Ectodermal cell (in vitro differentiated cells): ENCODE results near the gene UBL4B.
"Not testable (repeated sequence)": the region's sequence is repeated elsewhere in the genome, so short reads cannot be mapped to it uniquely, and the experiment has no call there.

ENCODE experiments used
- H3K27ac ChIP-seq: 2 replicates; pipeline ENCODE4 v1.7.0; 2013; ENCODE audit warnings: mild to moderate bottlenecking, low read depth, low read length; ENCODE audit not compliant: insufficient read depth, poor library complexity, severe bottlenecking
- H3K27me3 ChIP-seq: 2 replicates; pipeline ENCODE4 v1.7.0; 2013; ENCODE audit warnings: mild to moderate bottlenecking, low read length; ENCODE audit not compliant: insufficient read depth, control insufficient read depth, poor library complexity, severe bottlenecking
- H3K36me3 ChIP-seq: one replicate; pipeline ENCODE4 v1.7.0; 2013; ENCODE audit warnings: low read length; ENCODE audit not compliant: control insufficient read depth, insufficient read depth
- H3K4me1 ChIP-seq: one replicate; pipeline ENCODE4 v1.7.0; 2013; ENCODE audit warnings: low read length; ENCODE audit not compliant: control insufficient read depth, insufficient read depth
- H3K4me3 ChIP-seq: 2 replicates; pipeline ENCODE4 v1.7.0; 2013; ENCODE audit warnings: low read depth, low read length, control low read depth; ENCODE audit not compliant: insufficient read depth
- H3K9me3 ChIP-seq: 2 replicates; pipeline ENCODE4 v1.7.0; 2013; ENCODE audit warnings: mild to moderate bottlenecking, low read length, moderate library complexity; ENCODE audit not compliant: control insufficient read depth
- WGBS, 2 experiments: methylation state at CpG; one replicate each; pipeline ENCODE4 v1.1.7; 2013; ENCODE audit warnings: missing lambda C conversion rate in 2 of 2; 5-methylcytosine and 5-hydroxymethylcytosine counted together

Gene UBL4B

DNA sequence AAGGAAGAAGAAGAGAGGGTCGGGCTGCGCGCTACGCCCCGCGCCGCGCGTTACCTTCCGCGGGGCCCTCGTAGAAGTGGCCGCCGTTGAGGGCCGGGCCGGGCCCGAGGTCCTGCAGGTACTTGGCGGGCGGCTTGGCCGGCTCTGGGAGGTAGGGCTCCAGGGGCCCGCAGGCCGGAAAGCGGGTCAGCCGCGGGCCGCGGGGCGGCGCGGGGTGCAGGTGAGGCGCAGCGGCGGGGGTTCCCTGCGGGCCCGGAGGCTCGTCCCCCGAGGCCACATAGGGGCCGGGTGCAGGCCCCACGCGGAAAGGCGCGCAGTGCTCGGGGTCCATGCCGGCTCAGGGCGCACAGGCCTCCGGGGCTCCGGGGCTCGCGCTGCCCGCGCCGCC lies 42.0 kb upstream of the UBL4B start:
- Histone ChIP-seq H3K36me3 (no peaks in the 10 kb centered on the region), H3K4me1 (peaks cover 13% of the 10 kb centered on the region), H3K27me3 (peaks cover 98% of the 10 kb centered on the region), H3K4me3 (peak overlapping the region; percentile 23), H3K9me3 (no peaks in the 10 kb centered on the region), H3K27ac (no peak overlapping the region)
- WGBS, 2 experiments = 1 to 2% methylated on average over 52 of the region's 52 CpGs

DNA sequence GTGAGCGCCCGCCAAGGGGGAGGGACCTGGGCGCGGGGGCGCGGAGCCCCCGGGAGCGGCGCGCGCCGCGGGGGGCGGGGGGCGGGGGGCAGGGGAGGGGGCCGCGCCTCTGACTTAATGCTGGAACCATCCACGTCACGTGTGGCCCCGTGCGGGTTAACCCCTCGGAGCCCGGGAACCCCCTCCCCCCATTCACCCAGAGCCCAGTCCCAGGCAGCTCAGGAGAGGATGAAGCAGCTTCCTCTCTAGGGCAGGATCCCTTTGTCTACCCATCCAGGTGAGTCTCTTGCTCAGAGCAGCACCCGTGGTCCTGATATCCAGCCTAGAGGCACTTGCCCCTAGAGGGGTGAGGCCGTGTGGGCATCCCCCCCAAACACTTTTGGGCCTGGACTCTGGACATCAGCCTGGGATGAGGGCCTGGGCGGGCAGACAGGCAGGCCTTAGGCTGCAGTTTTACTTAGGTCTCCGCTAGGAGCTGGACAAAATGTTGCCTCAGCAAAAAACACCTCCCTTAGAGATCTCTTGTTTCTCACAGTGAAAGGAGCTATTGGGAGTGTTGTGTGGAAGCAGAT lies 41.5 kb upstream of the UBL4B start, which contains the start of gene ALX3:
ALX3 (minus strand) TSS at position 2 of the 572 bp plus-strand sequence. CDS start 60 bp downstream, outside the sequence.
- peaks cover 93% of the 10 kb centered on the region for H3K27me3 ChIP-seq
- 7 to 8% methylated on average over 27 of the region's 27 CpGs for WGBS, 2 experiments
- H3K4me3 ChIP-seq = peak within 1 kb of the TSS; percentile 23
- peaks cover 13% of the 10 kb centered on the region for H3K4me1 ChIP-seq
- no peak within 1 kb of the TSS for H3K27ac ChIP-seq
- H3K36me3 ChIP-seq = no peaks in the 10 kb centered on the region
- H3K9me3 ChIP-seq = no peaks in the 10 kb centered on the region

DNA sequence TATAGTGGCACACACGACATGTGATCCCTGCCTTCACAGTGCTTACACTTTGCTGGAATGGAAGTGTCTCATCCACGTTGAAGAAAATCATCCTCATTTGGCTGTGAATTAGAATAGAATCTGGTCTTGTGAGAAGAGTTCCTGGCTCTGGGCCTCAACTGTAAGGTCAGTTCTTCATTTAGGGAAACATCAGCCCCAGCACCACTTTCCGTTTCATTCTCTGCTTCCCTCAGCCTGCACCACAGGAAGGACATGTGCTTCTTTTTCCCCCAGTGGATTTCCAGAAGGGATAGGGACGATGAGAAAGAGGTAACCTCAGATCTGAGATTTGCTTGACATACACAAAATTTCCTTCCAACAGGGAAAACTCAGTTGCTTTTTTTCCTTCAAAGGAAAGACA lies 38.1 kb upstream of the UBL4B start:
- 73 to 83% methylated on average over 4 of the region's 4 CpGs for WGBS, 2 experiments
- Histone ChIP-seq H3K9me3 (no peaks in the 10 kb centered on the region), H3K27me3 (peaks cover 68% of the 10 kb centered on the region), H3K4me1 (peaks cover 4% of the 10 kb centered on the region), H3K27ac (no peak overlapping the region), H3K36me3 (no peaks in the 10 kb centered on the region), H3K4me3 (no peak overlapping the region)

DNA sequence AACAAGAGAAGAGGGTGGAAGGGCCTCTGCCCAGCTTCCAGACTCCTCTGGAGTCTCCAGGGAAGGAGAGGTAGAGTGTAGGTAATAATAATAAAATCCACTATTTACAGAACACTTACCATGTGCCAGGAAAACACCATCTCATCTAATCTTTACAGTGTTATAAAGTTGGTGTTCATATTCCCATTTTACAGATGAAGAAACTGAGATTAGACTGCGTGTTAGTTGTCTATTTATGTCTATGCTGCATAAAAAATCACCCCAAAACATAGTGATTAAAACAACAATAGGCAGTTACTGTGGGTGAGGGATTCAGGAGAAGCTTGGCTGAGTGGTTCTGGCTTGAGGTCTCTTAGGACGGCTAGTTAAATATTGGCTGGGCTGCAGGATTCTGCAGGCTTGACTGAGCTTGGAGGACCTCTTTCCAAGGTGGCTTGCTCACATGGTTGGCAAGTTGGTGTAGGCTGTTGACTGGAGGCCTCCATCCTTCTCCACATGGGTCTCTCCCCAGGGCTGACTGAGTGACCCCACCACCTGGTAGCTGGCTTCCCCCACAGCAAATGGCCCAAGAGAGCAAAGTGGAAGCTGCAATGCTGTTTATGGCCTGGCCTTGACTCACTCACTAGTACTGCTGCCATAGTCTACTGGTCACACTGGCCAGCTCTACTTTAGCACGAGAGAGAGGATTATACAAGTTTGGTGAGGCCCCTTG lies 35.3 kb upstream of the UBL4B start:
- H3K27ac ChIP-seq = no peak overlapping the region
- H3K4me3 ChIP-seq = no peak overlapping the region
- WGBS, 2 experiments = 86 to 88% methylated on average over 2 to 3 of the region's 3 CpGs
- H3K4me1 ChIP-seq = no peaks in the 10 kb centered on the region
- peaks cover 59% of the 10 kb centered on the region for H3K27me3 ChIP-seq
- no peaks in the 10 kb centered on the region for H3K36me3 ChIP-seq
- no peaks in the 10 kb centered on the region for H3K9me3 ChIP-seq

DNA sequence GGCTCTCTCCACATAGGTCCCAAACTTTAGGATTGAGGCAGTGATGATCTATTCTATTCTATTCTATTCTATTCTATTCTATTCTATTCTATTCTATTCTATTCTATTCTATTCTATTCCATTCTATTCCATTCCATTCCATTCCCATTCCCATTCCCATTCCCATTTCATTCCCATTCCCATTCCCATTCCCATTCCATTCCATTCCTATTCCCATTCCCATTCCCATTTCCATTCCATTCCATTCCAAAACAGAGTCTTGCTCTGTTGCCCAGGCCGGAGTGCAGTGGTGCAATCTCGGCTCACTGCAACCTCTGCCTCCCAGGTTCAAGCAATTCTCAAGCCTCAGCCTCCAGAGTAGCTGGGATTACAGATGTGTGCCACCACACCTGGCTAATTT lies 32.2 kb upstream of the UBL4B start:
- H3K27ac ChIP-seq, H3K4me3 ChIP-seq, H3K36me3 ChIP-seq, H3K9me3 ChIP-seq, H3K4me1 ChIP-seq: not testable (repeated sequence)
- 90 to 100% methylated on average over 2 of the region's 2 CpGs for WGBS, 2 experiments
- H3K27me3 ChIP-seq = peaks cover 59% of the 10 kb centered on the region

DNA sequence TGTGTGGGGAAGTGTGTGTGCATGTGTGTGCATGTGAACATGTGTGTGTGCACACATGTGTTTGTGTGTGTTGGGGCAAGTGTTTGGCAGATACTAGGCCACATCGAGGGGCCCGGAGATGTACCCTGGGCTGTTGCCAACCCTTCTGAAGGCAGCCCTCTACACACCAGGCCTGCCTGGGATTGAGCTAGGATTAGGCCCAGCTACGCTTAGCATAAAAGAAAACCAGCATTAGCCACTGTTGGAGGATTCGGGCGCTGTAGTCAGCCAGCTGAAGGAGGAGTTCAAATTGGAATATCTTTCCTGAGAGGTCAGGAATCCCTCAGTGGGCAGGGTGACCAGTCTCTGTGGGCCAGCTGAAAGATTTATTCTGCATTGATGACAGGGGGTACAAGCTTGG lies 31.2 kb upstream of the UBL4B start:
- WGBS, 2 experiments = 91 to 93% methylated on average over 5 of the region's 5 CpGs
- Histone ChIP-seq H3K9me3 (no peaks in the 10 kb centered on the region), H3K27me3 (peaks cover 68% of the 10 kb centered on the region), H3K27ac (no peak overlapping the region), H3K4me1 (peaks cover 5% of the 10 kb centered on the region), H3K4me3 (no peak overlapping the region), H3K36me3 (no peaks in the 10 kb centered on the region)

DNA sequence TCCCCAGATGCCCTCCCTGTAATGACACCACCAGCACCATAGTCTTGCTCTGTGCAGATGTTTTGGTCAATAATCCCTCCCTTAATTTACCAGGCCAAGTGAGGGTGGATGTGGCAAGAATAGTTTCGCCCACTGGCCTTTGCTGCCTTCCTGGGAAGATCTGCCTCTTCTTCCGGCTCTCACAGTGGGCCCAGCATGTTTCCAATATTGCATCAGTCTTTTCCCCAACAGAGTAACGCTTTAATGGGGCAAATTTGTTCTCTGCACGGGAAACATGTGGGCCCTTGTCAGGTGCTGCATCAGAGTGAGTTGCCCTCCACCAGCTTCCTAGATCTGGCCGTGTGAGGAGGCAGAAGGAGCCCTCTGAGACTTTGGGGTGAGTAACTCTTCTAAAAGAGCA lies 29.8 kb upstream of the UBL4B start:
- Histone ChIP-seq H3K36me3 (no peaks in the 10 kb centered on the region), H3K4me1 (peaks cover 5% of the 10 kb centered on the region), H3K27ac (no peak overlapping the region), H3K9me3 (no peaks in the 10 kb centered on the region), H3K4me3 (no peak overlapping the region), H3K27me3 (peaks cover 82% of the 10 kb centered on the region)
- 58 to 61% methylated on average over 5 of the region's 5 CpGs for WGBS, 2 experiments

DNA sequence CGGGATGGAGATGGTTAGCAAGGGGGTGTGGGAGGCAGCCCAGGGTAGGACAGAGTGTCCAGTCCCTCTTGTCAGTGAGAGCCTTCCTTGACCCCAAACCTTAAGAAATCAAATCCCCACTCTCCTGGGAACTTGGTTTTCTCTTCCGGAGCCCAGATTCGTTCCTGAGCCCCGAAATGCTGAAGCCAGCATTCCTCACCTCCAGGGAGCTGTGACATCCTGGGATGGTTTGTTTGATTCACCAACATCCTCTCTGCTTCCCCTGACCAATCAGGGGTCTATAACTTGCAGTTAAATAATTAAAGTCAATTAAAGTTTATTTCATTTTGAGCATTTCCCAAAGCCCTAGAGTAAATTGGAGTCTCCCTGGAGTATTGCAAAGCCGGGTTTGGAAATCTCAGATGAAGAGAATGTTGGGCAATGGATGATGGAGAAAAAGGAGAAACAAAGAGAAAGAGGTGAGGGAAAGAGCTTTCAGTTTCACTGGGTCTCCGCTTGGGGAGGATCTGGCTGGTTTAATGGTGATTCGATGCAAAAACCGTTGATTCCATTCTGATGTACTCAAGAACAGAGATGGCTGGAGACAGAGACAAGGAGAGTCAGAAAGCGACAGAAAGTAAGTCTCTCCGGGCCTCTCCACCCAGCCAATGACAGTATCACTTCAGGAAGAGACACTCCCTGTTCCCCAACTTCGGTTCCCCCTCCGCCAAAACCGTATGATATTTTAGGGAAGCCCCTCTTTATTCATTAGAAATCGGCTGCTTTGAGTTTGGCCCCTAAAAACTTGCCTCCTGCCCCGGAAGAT lies 29.0 kb upstream of the UBL4B start:
- Histone ChIP-seq H3K9me3 (no peaks in the 10 kb centered on the region), H3K4me3 (no peak overlapping the region), H3K27me3 (peaks cover 88% of the 10 kb centered on the region), H3K4me1 (peaks cover 5% of the 10 kb centered on the region), H3K36me3 (no peaks in the 10 kb centered on the region), H3K27ac (no peak overlapping the region)
- 14 to 18% methylated on average over 14 to 15 of the region's 15 CpGs for WGBS, 2 experiments

DNA sequence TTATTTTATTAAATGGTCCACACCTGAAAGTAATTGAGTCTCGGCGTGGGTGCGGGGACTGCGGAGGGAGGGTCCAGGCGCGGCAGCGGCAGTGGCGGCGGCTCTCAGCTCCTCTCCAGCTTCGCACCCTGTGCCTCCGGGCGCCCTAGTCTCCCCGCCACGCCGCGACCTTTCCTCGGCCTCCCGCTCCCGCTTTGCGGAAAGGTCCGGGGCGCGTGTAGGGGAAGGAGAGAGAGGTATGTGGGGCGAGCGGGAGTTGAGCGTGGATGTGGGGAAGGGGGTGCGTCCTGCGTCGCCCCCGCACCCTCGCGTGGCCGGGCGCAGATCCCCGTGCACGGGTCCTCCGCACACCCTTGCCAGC lies 28.4 kb upstream of the UBL4B start:
- Histone ChIP-seq H3K9me3 (no peaks in the 10 kb centered on the region), H3K4me1 (peaks cover 5% of the 10 kb centered on the region), H3K27ac (no peak overlapping the region), H3K36me3 (no peaks in the 10 kb centered on the region), H3K4me3 (no peak overlapping the region), H3K27me3 (peaks cover 84% of the 10 kb centered on the region)
- 2 to 3% methylated on average over 37 of the region's 37 CpGs for WGBS, 2 experiments
